Astrocyte (in vitro differentiated cells and primary cell): ENCODE results near the gene PRPH.

ENCODE experiments used
- EZH2 ChIP-seq: IDR thresholded peaks from 2 replicates; pipeline ENCODE4 v1.6.1; 2012; ENCODE audit warnings: mild to moderate bottlenecking, low read length, inconsistent platforms; ENCODE audit not compliant: insufficient read depth
- TF ChIP-seq, protein P1 (sequence below): IDR thresholded peaks from 2 replicates; pipeline ENCODE4 v1.5.1; 2011; ENCODE audit warnings: low read depth, mild to moderate bottlenecking, inconsistent platforms, low read length, moderate library complexity; ENCODE audit not compliant: insufficient read depth

DNA sequence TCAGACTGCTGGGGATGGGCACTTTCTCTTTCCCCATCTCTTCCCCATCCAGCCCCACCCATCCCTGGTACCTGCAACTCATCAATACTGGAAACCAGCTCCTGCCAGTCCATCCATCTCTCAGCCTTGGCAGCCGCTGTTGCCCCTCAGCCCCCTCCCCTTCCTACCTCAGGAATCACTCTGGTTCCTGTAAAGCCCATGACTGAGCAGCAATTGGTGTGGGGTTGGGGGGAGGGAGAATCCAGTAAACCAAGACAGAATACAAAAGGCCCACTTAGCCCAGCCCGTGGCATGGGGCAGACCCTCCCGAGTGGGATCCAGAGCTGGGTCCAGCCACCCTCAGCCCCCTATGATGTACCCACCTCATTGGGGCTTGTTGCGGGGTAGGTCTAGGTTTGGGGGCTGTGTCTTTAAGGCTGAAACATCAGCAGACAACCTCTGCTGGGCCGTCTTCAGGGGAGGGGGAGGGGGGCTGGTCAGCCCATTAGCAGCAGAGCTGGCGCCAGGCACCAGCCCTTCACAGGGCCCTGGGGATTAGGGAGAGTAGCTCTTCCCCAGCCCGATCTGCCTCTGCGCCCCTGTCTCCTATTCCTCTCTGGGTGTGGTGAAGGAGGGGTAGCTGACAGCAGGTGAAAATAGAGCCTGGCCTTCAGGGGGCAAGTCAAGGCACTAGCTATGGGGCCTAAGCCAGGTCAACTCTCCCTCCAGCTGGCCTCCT is 702 bp upstream of the PRPH start:
- TF ChIP-seq, protein P1, sequence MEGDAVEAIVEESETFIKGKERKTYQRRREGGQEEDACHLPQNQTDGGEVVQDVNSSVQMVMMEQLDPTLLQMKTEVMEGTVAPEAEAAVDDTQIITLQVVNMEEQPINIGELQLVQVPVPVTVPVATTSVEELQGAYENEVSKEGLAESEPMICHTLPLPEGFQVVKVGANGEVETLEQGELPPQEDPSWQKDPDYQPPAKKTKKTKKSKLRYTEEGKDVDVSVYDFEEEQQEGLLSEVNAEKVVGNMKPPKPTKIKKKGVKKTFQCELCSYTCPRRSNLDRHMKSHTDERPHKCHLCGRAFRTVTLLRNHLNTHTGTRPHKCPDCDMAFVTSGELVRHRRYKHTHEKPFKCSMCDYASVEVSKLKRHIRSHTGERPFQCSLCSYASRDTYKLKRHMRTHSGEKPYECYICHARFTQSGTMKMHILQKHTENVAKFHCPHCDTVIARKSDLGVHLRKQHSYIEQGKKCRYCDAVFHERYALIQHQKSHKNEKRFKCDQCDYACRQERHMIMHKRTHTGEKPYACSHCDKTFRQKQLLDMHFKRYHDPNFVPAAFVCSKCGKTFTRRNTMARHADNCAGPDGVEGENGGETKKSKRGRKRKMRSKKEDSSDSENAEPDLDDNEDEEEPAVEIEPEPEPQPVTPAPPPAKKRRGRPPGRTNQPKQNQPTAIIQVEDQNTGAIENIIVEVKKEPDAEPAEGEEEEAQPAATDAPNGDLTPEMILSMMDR, result no peak
- TF ChIP-seq EZH2, result no peak
